Duodenal mucosa (tissue), 2 donors: ENCODE measurements around the gene ZNF407.

Experiments used
- H3K27ac ChIP-seq: one replicate; pipeline ENCODE4 v1.7.0; 2013; ENCODE audit warnings: low read depth, low read length
- H3K27me3 ChIP-seq, 2 donors: one replicate each; pipeline ENCODE4 v1.7.0; 2013; ENCODE audit warnings: low read length in 2 of 2, control low read depth in 1 of 2; ENCODE audit not compliant: insufficient read depth in 2 of 2, control insufficient read depth in 1 of 2
- H3K36me3 ChIP-seq, 2 donors: one replicate each; pipeline ENCODE4 v1.7.0; 2013; ENCODE audit warnings: low read length in 2 of 2, control low read depth in 1 of 2; ENCODE audit not compliant: insufficient read depth in 2 of 2, control insufficient read depth in 1 of 2
- H3K4me1 ChIP-seq, 2 donors: one replicate each; pipeline ENCODE4 v1.7.0; 2013; ENCODE audit warnings: low read length in 2 of 2, control low read depth in 1 of 2; ENCODE audit not compliant: insufficient read depth in 2 of 2, control insufficient read depth in 1 of 2
- H3K4me3 ChIP-seq, 2 donors: one replicate each; pipeline ENCODE4 v1.7.0; 2013; ENCODE audit warnings: low read length in 2 of 2, low read depth in 1 of 2
- H3K9ac ChIP-seq, 2 donors: one replicate each; pipeline ENCODE4 v1.7.0; 2013; ENCODE audit warnings: low read length in 2 of 2, low read depth in 1 of 2
- H3K9me3 ChIP-seq, 2 donors: one replicate each; pipeline ENCODE4 v1.7.0; 2013; ENCODE audit warnings: low read length in 2 of 2, control low read depth in 1 of 2; ENCODE audit not compliant: control insufficient read depth in 1 of 2

Gene ZNF407

GRCh38 chr18:74661008-74661407, 63.3 kb downstream of the ZNF407 start:
- no peak overlapping the region for H3K27ac ChIP-seq
- H3K36me3 ChIP-seq, result peaks cover 0 to 3% of the 10 kb centered on the region in 2 donors
- no peak overlapping the region for H3K4me3 ChIP-seq
- no peaks in the 10 kb centered on the region for H3K9me3 ChIP-seq
- H3K9ac ChIP-seq, result no peak overlapping the region
- H3K4me1 ChIP-seq, result no peaks in the 10 kb centered on the region
- H3K27me3 ChIP-seq, result no peaks in the 10 kb centered on the region

- Histone ChIP-seq H3K27ac (no peak overlapping the region), H3K36me3 (peaks cover 0 to 3% of the 10 kb centered on the region in 2 donors), H3K4me3 (no peak overlapping the region), H3K4me1 (no peaks in the 10 kb centered on the region), H3K27me3 (no peaks in the 10 kb centered on the region), H3K9me3 (no peaks in the 10 kb centered on the region), H3K9ac (no peak overlapping the region)
Measured at GRCh38 chr18:74661691-74662090, 64.0 kb downstream of the ZNF407 start.

GRCh38 chr18:74662622-74663021, 65.0 kb downstream of the ZNF407 start:
- Histone ChIP-seq H3K27me3 (no peaks in the 10 kb centered on the region), H3K9me3 (no peaks in the 10 kb centered on the region), H3K27ac (no peak overlapping the region), H3K36me3 (peaks cover 0 to 3% of the 10 kb centered on the region in 2 donors), H3K9ac (no peak overlapping the region), H3K4me3 (no peak overlapping the region), H3K4me1 (no peaks in the 10 kb centered on the region)

GRCh38 chr18:74665346-74665745, 67.7 kb downstream of the ZNF407 start:
- Histone ChIP-seq H3K36me3 (peaks cover 0 to 3% of the 10 kb centered on the region in 2 donors), H3K4me3 (no peak overlapping the region), H3K9me3 (no peaks in the 10 kb centered on the region), H3K27ac (no peak overlapping the region), H3K27me3 (no peaks in the 10 kb centered on the region), H3K4me1 (no peaks in the 10 kb centered on the region), H3K9ac (no peak overlapping the region)

- H3K27ac ChIP-seq, result no peak overlapping the region
- no peaks in the 10 kb centered on the region for H3K27me3 ChIP-seq
- no peak overlapping the region for H3K9ac ChIP-seq
- H3K9me3 ChIP-seq, result no peaks in the 10 kb centered on the region
- no peak overlapping the region for H3K4me3 ChIP-seq
- peaks cover 0 to 3% of the 10 kb centered on the region in 2 donors for H3K36me3 ChIP-seq
- H3K4me1 ChIP-seq, result no peaks in the 10 kb centered on the region
Measured at GRCh38 chr18:74665905-74666304, 68.2 kb downstream of the ZNF407 start.

- Histone ChIP-seq H3K4me1 (no peaks in the 10 kb centered on the region), H3K4me3 (no peak overlapping the region), H3K36me3 (no peaks in the 10 kb centered on the region), H3K9me3 (no peaks in the 10 kb centered on the region), H3K27me3 (no peaks in the 10 kb centered on the region), H3K27ac (no peak overlapping the region), H3K9ac (no peak overlapping the region)
Measured at GRCh38 chr18:74669136-74669798, 71.6 kb downstream of the ZNF407 start.

GRCh38 chr18:74672371-74672770, 74.7 kb downstream of the ZNF407 start:
- Histone ChIP-seq H3K4me1 (no peaks in the 10 kb centered on the region), H3K27me3 (no peaks in the 10 kb centered on the region), H3K9ac (no peak overlapping the region), H3K4me3 (no peak overlapping the region), H3K36me3 (peaks cover 3% of the 10 kb centered on the region in 2 donors), H3K9me3 (no peaks in the 10 kb centered on the region), H3K27ac (no peak overlapping the region)

- Histone ChIP-seq H3K9me3 (no peaks in the 10 kb centered on the region), H3K4me1 (no peaks in the 10 kb centered on the region)
Measured at GRCh38 chr18:74674487-74674886, 76.8 kb downstream of the ZNF407 start.

GRCh38 chr18:74679006-74679678, 81.5 kb downstream of the ZNF407 start:
- Histone ChIP-seq H3K9me3 (no peaks in the 10 kb centered on the region), H3K27ac (no peak overlapping the region), H3K27me3 (no peaks in the 10 kb centered on the region), H3K36me3 (peaks cover 3 to 7% of the 10 kb centered on the region in 2 donors), H3K4me3 (no peak overlapping the region), H3K4me1 (no peaks in the 10 kb centered on the region), H3K9ac (no peak overlapping the region)

More at GRCh38 chr18:74674487-74674886, 76.8 kb downstream of the ZNF407 start:
- peaks cover 3 to 7% of the 10 kb centered on the region in 2 donors for H3K36me3 ChIP-seq
- no peak overlapping the region for H3K4me3 ChIP-seq
- no peak overlapping the region for H3K27ac ChIP-seq
- H3K9ac ChIP-seq, result no peak overlapping the region
- no peaks in the 10 kb centered on the region for H3K27me3 ChIP-seq

GRCh38 chr18:74679679-74680076, 82.0 kb downstream of the ZNF407 start:
- Histone ChIP-seq H3K9me3 (no peaks in the 10 kb centered on the region), H3K4me3 (no peak overlapping the region), H3K27me3 (no peaks in the 10 kb centered on the region), H3K4me1 (no peaks in the 10 kb centered on the region), H3K36me3 (peaks cover 3 to 4% of the 10 kb centered on the region in 2 donors), H3K27ac (no peak overlapping the region), H3K9ac (no peak overlapping the region)
